Mesenchymal stem cell (in vitro differentiated cells and primary cell): ENCODE data around the gene DMD.

Experiments used
- DNase-seq: peaks from one replicate; pipeline ENCODE4 v3.0.0-alpha.2; 2013
- H2AFZ ChIP-seq: one replicate; pipeline ENCODE4 v1.6.1; 2013; ENCODE audit warnings: low read depth, mild to moderate bottlenecking, control low read depth, inconsistent platforms, low read length, moderate library complexity
- H2AK5ac ChIP-seq: 2 replicates; pipeline ENCODE4 v1.6.1; 2013; ENCODE audit warnings: low read length, moderate library complexity, mild to moderate bottlenecking, inconsistent platforms; ENCODE audit not compliant: severe bottlenecking
- H2BK120ac ChIP-seq: one replicate; pipeline ENCODE4 v1.6.1; 2013; ENCODE audit warnings: low read depth, mild to moderate bottlenecking, inconsistent platforms, low read length, moderate library complexity
- H2BK12ac ChIP-seq, 2 experiments: one replicate each; pipeline ENCODE4 v1.6.1; 2013; ENCODE audit warnings: inconsistent platforms in 2 of 2, low read length in 2 of 2, mild to moderate bottlenecking in 2 of 2, moderate library complexity in 2 of 2, control low read depth in 1 of 2
- H2BK15ac ChIP-seq: one replicate; pipeline ENCODE4 v1.6.1; 2013; ENCODE audit warnings: mild to moderate bottlenecking, low read depth, inconsistent platforms; ENCODE audit not compliant: poor library complexity, severe bottlenecking
- H2BK5ac ChIP-seq: 2 replicates; pipeline ENCODE4 v1.6.1; 2013; ENCODE audit warnings: low read depth, mild to moderate bottlenecking, low read length, control low read depth, inconsistent platforms; ENCODE audit not compliant: poor library complexity, severe bottlenecking
- H3K14ac ChIP-seq, 2 experiments: one replicate each; pipeline ENCODE4 v1.6.1; 2013; ENCODE audit warnings: inconsistent platforms in 2 of 2, low read length in 2 of 2, control low read depth in 1 of 2, mild to moderate bottlenecking in 1 of 2, moderate library complexity in 1 of 2
- H3K18ac ChIP-seq, 2 experiments: one replicate each; pipeline ENCODE4 v1.6.1; 2013; ENCODE audit warnings: inconsistent platforms in 2 of 2, low read length in 2 of 2, control low read depth in 1 of 2, low read depth in 1 of 2, mild to moderate bottlenecking in 1 of 2
- H3K23ac ChIP-seq, 2 experiments: one replicate each; pipeline ENCODE4 v1.6.1; 2013; ENCODE audit warnings: inconsistent platforms in 2 of 2, low read length in 2 of 2, mild to moderate bottlenecking in 2 of 2, moderate library complexity in 2 of 2, control low read depth in 1 of 2
- H3K27ac ChIP-seq: 2 replicates; pipeline ENCODE4 v1.5.1; 2013; ENCODE audit warnings: mild to moderate bottlenecking, moderate library complexity, low read length, control low read depth, inconsistent platforms; ENCODE audit not compliant: poor library complexity, severe bottlenecking
- H3K27me3 ChIP-seq, 2 experiments: 2 replicates each; pipeline versions ENCODE4 v1.6.1 to v1.7.0; 2013; ENCODE audit warnings: low read length in 2 of 2, mild to moderate bottlenecking in 2 of 2, moderate library complexity in 2 of 2, control low read depth in 1 of 2, inconsistent platforms in 1 of 2; ENCODE audit not compliant: control insufficient read depth in 1 of 2, insufficient read depth in 1 of 2
- H3K36me3 ChIP-seq, 2 experiments: 2 replicates each; pipeline versions ENCODE4 v1.6.1 to v1.7.0; 2013; ENCODE audit warnings: low read length in 2 of 2, control low read depth in 1 of 2, inconsistent platforms in 1 of 2, low read depth in 1 of 2, mild to moderate bottlenecking in 1 of 2; ENCODE audit not compliant: insufficient read depth in 2 of 2, control insufficient read depth in 1 of 2
- H3K4ac ChIP-seq, 2 experiments: one replicate each; pipeline ENCODE4 v1.6.1; 2013; ENCODE audit warnings: inconsistent platforms in 2 of 2, low read length in 2 of 2, mild to moderate bottlenecking in 2 of 2, moderate library complexity in 2 of 2, control low read depth in 1 of 2, low read depth in 1 of 2
- H3K4me1 ChIP-seq: 2 replicates; pipeline ENCODE4 v1.6.1; 2013; ENCODE audit warnings: low read depth, low read length, control low read depth; ENCODE audit not compliant: control insufficient read depth, insufficient read depth
- H3K4me2 ChIP-seq: 2 replicates; pipeline ENCODE4 v1.6.1; 2013; ENCODE audit warnings: low read length, mild to moderate bottlenecking, inconsistent platforms; ENCODE audit not compliant: poor library complexity, severe bottlenecking
- H3K4me3 ChIP-seq, 2 experiments: 2 replicates each; pipeline versions ENCODE4 v1.5.1 to v1.7.0; 2013; ENCODE audit warnings: low read length in 2 of 2, mild to moderate bottlenecking in 2 of 2, control low read depth in 1 of 2, low read depth in 1 of 2; ENCODE audit not compliant: insufficient read depth in 1 of 2
- H3K79me1 ChIP-seq: replicated peaks from 2 replicates; pipeline ENCODE4 v1.6.1; 2013; ENCODE audit warnings: mild to moderate bottlenecking, control low read depth, low read length, inconsistent platforms; ENCODE audit not compliant: poor library complexity, severe bottlenecking
- H3K9ac ChIP-seq: 2 replicates; pipeline ENCODE4 v1.7.0; 2013; ENCODE audit warnings: mild to moderate bottlenecking, low read length, moderate library complexity
- H3K9me3 ChIP-seq: 2 replicates; pipeline ENCODE4 v1.7.0; 2013; ENCODE audit warnings: mild to moderate bottlenecking, low read length; ENCODE audit not compliant: control insufficient read depth
- H4K8ac ChIP-seq: one replicate; pipeline ENCODE4 v1.6.1; 2013; ENCODE audit warnings: inconsistent platforms, mild to moderate bottlenecking, low read length, moderate library complexity
- H4K91ac ChIP-seq: one replicate; pipeline ENCODE4 v1.6.1; 2013; ENCODE audit warnings: mild to moderate bottlenecking, low read length, inconsistent platforms
- WGBS: methylation state at CpG from one replicate; pipeline ENCODE4 v1.1.7; 2013; ENCODE audit warnings: mixed read lengths; 5-methylcytosine and 5-hydroxymethylcytosine counted together

DMD gene

GRCh38 chrX:32877592-32877991 lies 333.8 kb downstream of the DMD start:
- H3K4me1 ChIP-seq, result no peaks in the 10 kb centered on the region
- no peak overlapping the region for H2BK120ac ChIP-seq
- no peak overlapping the region for H3K9ac ChIP-seq
- no peaks in the 10 kb centered on the region for H3K36me3 ChIP-seq
- no peak overlapping the region for H2BK12ac ChIP-seq
- H4K8ac ChIP-seq, result no peak overlapping the region
- H2BK5ac ChIP-seq, result no peak overlapping the region
- no peak overlapping the region for H3K4ac ChIP-seq
- no peak overlapping the region for H4K91ac ChIP-seq
- WGBS, result 61% methylated on average over 2 of the region's 3 CpGs
- no peak overlapping the region for H2AFZ ChIP-seq
- no peak overlapping the region for H3K27ac ChIP-seq
- H3K23ac ChIP-seq, result no peak overlapping the region
- H3K4me2 ChIP-seq, result no peak overlapping the region
- no peaks in the 10 kb centered on the region for H3K9me3 ChIP-seq
- no peak for DNase-seq
- H2AK5ac ChIP-seq, result no peak overlapping the region
- H3K18ac ChIP-seq, result no peak overlapping the region
- no peak overlapping the region for H3K14ac ChIP-seq
- H3K27me3 ChIP-seq, result no peaks in the 10 kb centered on the region
- H2BK15ac ChIP-seq, result no peak overlapping the region
- H3K4me3 ChIP-seq, result no peak overlapping the region
- H3K79me1 ChIP-seq, result no peaks in the 10 kb centered on the region

GRCh38 chrX:32874839-32875238 lies 336.5 kb downstream of the DMD start:
- 93% methylated on average over 3 of the region's 4 CpGs for WGBS
- H3K4me3 ChIP-seq, result no peak overlapping the region
- H3K9me3 ChIP-seq, result no peaks in the 10 kb centered on the region
- H3K4me1 ChIP-seq, result no peaks in the 10 kb centered on the region
- H3K27ac ChIP-seq, result no peak overlapping the region
- no peak overlapping the region for H3K4me2 ChIP-seq
- H3K18ac ChIP-seq, result no peak overlapping the region
- no peak overlapping the region for H3K4ac ChIP-seq
- H2BK12ac ChIP-seq, result no peak overlapping the region
- H2BK5ac ChIP-seq, result no peak overlapping the region
- H4K91ac ChIP-seq, result no peak overlapping the region
- H2BK120ac ChIP-seq, result no peak overlapping the region
- no peak overlapping the region for H3K9ac ChIP-seq
- H3K27me3 ChIP-seq, result no peaks in the 10 kb centered on the region
- no peak overlapping the region for H2AFZ ChIP-seq
- H2AK5ac ChIP-seq, result no peak overlapping the region
- H3K79me1 ChIP-seq, result no peaks in the 10 kb centered on the region
- H3K23ac ChIP-seq, result no peak overlapping the region
- no peak overlapping the region for H2BK15ac ChIP-seq
- H3K36me3 ChIP-seq, result no peaks in the 10 kb centered on the region
- no peak overlapping the region for H3K14ac ChIP-seq
- no peak for DNase-seq
- no peak overlapping the region for H4K8ac ChIP-seq

GRCh38 chrX:32873786-32874185 lies 337.6 kb downstream of the DMD start:
- Histone ChIP-seq H3K27me3 (no peaks in the 10 kb centered on the region), H3K4me2 (no peak overlapping the region), H3K36me3 (no peaks in the 10 kb centered on the region), H3K79me1 (no peaks in the 10 kb centered on the region), H4K8ac (no peak overlapping the region), H3K4me3 (no peak overlapping the region), H4K91ac (no peak overlapping the region), H3K4me1 (no peaks in the 10 kb centered on the region), H2BK5ac (no peak overlapping the region), H3K4ac (no peak overlapping the region), H2BK15ac (no peak overlapping the region), H3K18ac (no peak overlapping the region), H2BK120ac (no peak overlapping the region), H2AFZ (no peak overlapping the region), H2AK5ac (no peak overlapping the region), H2BK12ac (no peak overlapping the region), H3K27ac (no peak overlapping the region), H3K9ac (no peak overlapping the region), H3K14ac (no peak overlapping the region), H3K23ac (no peak overlapping the region), H3K9me3 (no peaks in the 10 kb centered on the region)
- WGBS, result 85% methylated on average over 2 of the region's 2 CpGs
- no peak for DNase-seq

GRCh38 chrX:32871636-32872035 lies 339.7 kb downstream of the DMD start:
- no peak overlapping the region for H2BK12ac ChIP-seq
- H2BK15ac ChIP-seq, result no peak overlapping the region
- H2AK5ac ChIP-seq, result no peak overlapping the region
- no peak overlapping the region for H3K9ac ChIP-seq
- H4K91ac ChIP-seq, result no peak overlapping the region
- H3K4me3 ChIP-seq, result no peak overlapping the region
- H2BK120ac ChIP-seq, result no peak overlapping the region
- H4K8ac ChIP-seq, result no peak overlapping the region
- no peak overlapping the region for H3K14ac ChIP-seq
- H3K27me3 ChIP-seq, result no peaks in the 10 kb centered on the region
- WGBS, result 75% methylated on average over 2 of the region's 3 CpGs
- H2AFZ ChIP-seq, result no peak overlapping the region
- no peak overlapping the region for H3K23ac ChIP-seq
- H3K4ac ChIP-seq, result no peak overlapping the region
- H3K9me3 ChIP-seq, result no peaks in the 10 kb centered on the region
- no peak overlapping the region for H3K27ac ChIP-seq
- no peak overlapping the region for H2BK5ac ChIP-seq
- no peak overlapping the region for H3K4me2 ChIP-seq
- no peak for DNase-seq
- H3K79me1 ChIP-seq, result no peaks in the 10 kb centered on the region
- H3K18ac ChIP-seq, result no peak overlapping the region
- no peaks in the 10 kb centered on the region for H3K4me1 ChIP-seq
- no peaks in the 10 kb centered on the region for H3K36me3 ChIP-seq
